Measurements from ENCODE around the gene LTBP3. TPM values are rescaled to one million over a fixed set of nuclear protein-coding genes. Genes with fewer than 3 reads are reported as not detected.

The LTBP3 gene
- total and polyA plus RNA-seq, 9 of the 15 experiments (the other 6 are each of a cell fraction or from before 2014, with no cell fraction given) = 0.06 to 20.5 (median 4.8) TPM

GRCh38 chr11:65500387-65501185 is 57.6 kb downstream of the LTBP3 start (continued):
- TF ChIP-seq CEBPZ (IDR thresholded peaks at IDR 0.05; ENCODE audit: borderline replicate concordance, low read depth, low read length) = peak; percentile 10; the same call in 1 of the 2 replicates
- TF ChIP-seq NFATC3 (IDR thresholded peaks at IDR 0.05) = peak; percentile 83; the same call in 1 of the 2 replicates
- 0 out of 2 replicates have a peak, but pooled peaks have one; percentile 34 for TF ChIP-seq HMG20A (CRISPR knock-in tag; conservative IDR thresholded peaks at IDR 0.05)
- TF ChIP-seq IFI16 (CRISPR knock-in tag; IDR thresholded peaks at IDR 0.05) = no peak
- peak; percentile 24; the same call in 1 of the 2 replicates for TF ChIP-seq TCFL5 (CRISPR knock-in tag; conservative IDR thresholded peaks at IDR 0.05)
- no peak for TF ChIP-seq ZFP91 (CRISPR knock-in tag; IDR thresholded peaks at IDR 0.05)
- no peak for TF ChIP-seq PPARD (CRISPR knock-in tag; IDR thresholded peaks at IDR 0.05)
- no peak for TF ChIP-seq ATF2 (CRISPR knock-in tag; IDR thresholded peaks at IDR 0.05)
- peak; percentile 29; the same call in 1 of the 2 replicates for TF ChIP-seq ZKSCAN1 (IDR thresholded peaks at IDR 0.05; ENCODE audit: low read depth, low read length)
- TF ChIP-seq ZSCAN32 (CRISPR knock-in tag; IDR thresholded peaks at IDR 0.05) = 0 out of 2 replicates have a peak, but pooled peaks have one; percentile 11
- no peak; the same call in 1 of the 2 replicates for TF ChIP-seq CHCHD3 (CRISPR knock-in tag; IDR thresholded peaks at IDR 0.05)
- TF ChIP-seq RBFOX2 (IDR thresholded peaks at IDR 0.05; ENCODE audit: low read depth, low read length) = peak; percentile 91
- TF ChIP-seq NUFIP1 (IDR thresholded peaks at IDR 0.05; ENCODE audit: partially characterized antibody) = no peak
- no peak for TF ChIP-seq ZNF408 (CRISPR knock-in tag; IDR thresholded peaks at IDR 0.05; ENCODE audit: low read depth)
- no peak for TF ChIP-seq CBX3 (IDR thresholded peaks at IDR 0.05; ENCODE audit: borderline replicate concordance in 1 of 2, low read length in 2 of 2)
- peak; percentile 64 for TF ChIP-seq SNIP1 (IDR thresholded peaks at IDR 0.05; ENCODE audit: low read depth)
- TF ChIP-seq RNF219 (CRISPR knock-in tag; IDR thresholded peaks at IDR 0.05) = no peak
- no peak for TF ChIP-seq BACH1 (tag; IDR thresholded peaks at IDR 0.05)
